Calu3 (cell line): ENCODE results near the gene ARHGEF18. TPM values are rescaled to one million over a fixed set of nuclear protein-coding genes. Genes with fewer than 3 reads are reported as not detected.

Experiments used
- BruUV-seq: library from RNA; stranded (reverse); fragments of 400-500 nt; replicated peaks from 2 replicates; lab custom pipeline; 2021; lab: Mats Ljungman, UMichigan
- CTCF ChIA-PET: fragments of 300-600 bp; sonication (Branson Sonifier 250); formaldehyde crosslinking; loops from one replicate; lab custom pipeline; 2022; ENCODE audit warnings: antibody characterized with exemption; lab: Charles Lee
- DNase-seq: peaks from one replicate; pipeline ENCODE4 v3.0.0; 2022
- H3K27ac Mint-ChIP-seq: one replicate; pipeline ENCODE4 v1.8.0; 2022; ENCODE audit warnings: mixed read lengths; ENCODE audit not compliant: unreplicated experiment
- H3K27me3 Mint-ChIP-seq: one replicate; pipeline ENCODE4 v1.8.0; 2022; ENCODE audit warnings: mixed read lengths; ENCODE audit not compliant: unreplicated experiment
- H3K36me3 Mint-ChIP-seq: one replicate; pipeline ENCODE4 v1.8.0; 2022; ENCODE audit warnings: mild to moderate bottlenecking, moderate library complexity, mixed read lengths; ENCODE audit not compliant: insufficient read depth, unreplicated experiment
- H3K4me1 Mint-ChIP-seq: one replicate; pipeline ENCODE4 v1.8.0; 2022; ENCODE audit warnings: mild to moderate bottlenecking, low read depth, mixed read lengths; ENCODE audit not compliant: unreplicated experiment
- H3K4me3 Mint-ChIP-seq: one replicate; pipeline ENCODE4 v1.8.0; 2022; ENCODE audit warnings: mild to moderate bottlenecking, low read depth, moderate library complexity, mixed read lengths; ENCODE audit not compliant: unreplicated experiment
- H3K9me3 Mint-ChIP-seq: one replicate; pipeline ENCODE4 v1.8.0; 2022; ENCODE audit warnings: low read depth, mixed read lengths; ENCODE audit not compliant: unreplicated experiment
- CTCF ChIP-seq: fragments of 200-600 bp; IDR thresholded peaks from one replicate; pipeline ENCODE4 v1.8.0; 2022; ENCODE audit warnings: antibody characterized with exemption; ENCODE audit not compliant: unreplicated experiment
- intact Hi-C: fragments of 100-400 bp; cut with micrococcal nuclease; formaldehyde crosslinking; loops from one replicate; pipeline ENCODE4 v1.10.0; 2022; ENCODE audit not compliant: unreplicated experiment
- total RNA-seq: library from RNA; stranded (reverse); gene quantifications from 2 replicates; pipeline ENCODE4 v1.2.3, GENCODE V29; 2022

ARHGEF18 gene
- total RNA-seq, 1 experiment from 2014 or later = 31.9 TPM

- intact Hi-C loops = loop anchor here (2.0 to 10.0 kb wide), 2 partner anchors 25 to 439 kb away; no protein-coding TSS in a partner anchor
- no TSS peak for BruUV-seq
- Mint-ChIP-seq H3K9me3 (peaks cover 8% of the 10 kb centered on the region), H3K4me1 (no peaks in the 10 kb centered on the region), H3K4me3 (no peak overlapping the region), H3K27ac (no peak overlapping the region), H3K27me3 (peaks cover 52% of the 10 kb centered on the region), H3K36me3 (no peaks in the 10 kb centered on the region)
- no peak for TF ChIP-seq CTCF
- CTCF ChIA-PET = no interaction called here
- no peak for DNase-seq
These were observed 7.1 kb downstream of the ARHGEF18 start for GRCh38 chr19:7355871-7356270.

DNA sequence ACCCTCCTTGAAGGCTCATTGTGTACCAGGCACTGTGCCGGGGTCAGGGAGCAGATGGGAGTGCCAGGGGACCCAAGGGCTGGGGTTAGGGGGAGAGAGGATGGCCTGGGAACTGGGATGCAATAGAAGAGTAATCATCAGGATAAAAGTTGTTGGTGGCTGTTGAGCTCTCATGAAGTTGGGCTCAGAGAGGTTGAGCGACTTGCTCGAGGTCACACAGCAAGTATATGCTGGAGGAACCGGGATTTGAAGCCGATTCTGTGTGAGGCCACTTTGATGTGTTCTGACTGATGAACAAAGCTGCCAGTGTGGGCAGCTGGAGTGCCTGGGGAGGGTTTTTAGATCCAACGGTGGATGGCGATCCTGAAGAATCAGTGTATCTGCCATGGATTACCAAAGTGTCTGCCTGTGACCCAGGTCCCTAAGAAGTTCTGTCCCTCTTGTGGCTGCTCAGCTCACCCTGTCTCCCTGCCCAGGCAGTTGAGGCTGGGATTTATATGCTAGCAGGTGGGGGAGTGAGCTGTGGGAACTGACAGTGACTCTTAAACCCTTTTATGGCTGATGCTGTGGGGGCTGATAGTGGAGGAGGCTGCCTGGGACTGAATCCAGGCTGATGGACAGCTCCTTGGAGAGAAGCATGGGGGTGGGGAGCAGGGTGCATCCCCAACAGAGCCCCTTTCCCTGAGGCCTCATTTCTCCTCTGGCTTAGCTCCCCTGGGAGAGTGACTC, 8.3 kb downstream of the ARHGEF18 start:
- H3K36me3 Mint-ChIP-seq = no peaks in the 10 kb centered on the region
- H3K27me3 Mint-ChIP-seq = peaks cover 59% of the 10 kb centered on the region
- H3K4me3 Mint-ChIP-seq = no peak overlapping the region
- intact Hi-C loops = loop anchor here (10.0 kb wide), 1 partner anchor 438 kb away; no protein-coding TSS in a partner anchor
- no peak for DNase-seq
- H3K27ac Mint-ChIP-seq = no peak overlapping the region
- BruUV-seq = no TSS peak
- H3K9me3 Mint-ChIP-seq = peaks cover 5% of the 10 kb centered on the region
- no peak for TF ChIP-seq CTCF
- no peaks in the 10 kb centered on the region for H3K4me1 Mint-ChIP-seq
- CTCF ChIA-PET = no interaction called here

DNA sequence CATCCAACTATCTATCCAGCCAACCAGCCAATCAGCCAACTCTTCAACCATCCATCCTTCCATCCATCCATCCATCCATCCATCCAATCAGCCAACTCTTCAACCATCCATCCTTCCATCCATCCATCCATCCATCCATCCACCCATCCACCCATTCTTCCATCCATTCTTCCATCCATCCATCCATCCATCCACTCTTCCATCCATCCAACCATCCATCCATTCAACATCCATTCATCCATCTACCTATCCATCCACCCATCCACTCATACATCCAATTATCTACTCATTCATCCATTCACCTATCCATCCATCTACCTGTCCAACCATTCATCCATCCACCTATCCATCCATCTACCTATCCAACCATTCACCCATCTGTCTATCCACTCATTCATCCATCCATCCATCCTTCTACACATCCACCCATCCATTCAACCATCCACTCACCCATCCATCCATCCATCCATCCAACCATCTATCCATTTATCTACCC, 9.4 kb downstream of the ARHGEF18 start:
- intact Hi-C loops = loop anchor here (10.0 kb wide), 1 partner anchor 437 kb away; no protein-coding TSS in a partner anchor
- H3K4me1 Mint-ChIP-seq = no peaks in the 10 kb centered on the region

DNA sequence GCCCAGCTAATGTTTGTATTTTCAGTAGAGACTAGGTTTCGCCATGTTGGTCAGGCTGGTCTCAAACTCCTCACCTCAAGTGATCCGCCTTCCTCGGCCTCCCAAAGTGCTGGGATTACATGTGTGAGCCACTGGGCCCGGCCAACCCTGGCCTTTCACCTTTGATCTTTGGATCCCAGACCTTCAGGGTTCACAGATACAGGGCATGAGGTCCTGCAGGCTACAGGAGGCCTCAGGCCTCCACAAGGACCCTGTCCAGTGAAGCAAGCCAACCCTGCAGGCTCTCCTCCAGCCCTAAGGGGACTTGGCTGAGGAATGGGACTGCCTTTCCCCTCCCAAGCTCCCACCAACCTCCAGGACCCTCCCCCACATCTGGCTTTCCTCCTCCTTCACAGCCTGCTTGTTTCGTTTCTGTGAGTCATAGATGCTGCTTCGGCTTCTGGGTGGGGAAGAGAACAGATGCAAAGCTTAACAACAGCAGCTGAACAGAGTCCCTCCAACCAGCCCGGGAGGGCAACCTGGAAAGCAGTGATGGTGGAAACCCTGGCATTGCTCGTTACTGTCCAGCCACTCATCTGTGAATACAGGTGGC, 11.8 kb downstream of the ARHGEF18 start:
- Mint-ChIP-seq H3K27me3 (peaks cover 72% of the 10 kb centered on the region), H3K4me3 (no peak overlapping the region), H3K9me3 (peaks cover 15% of the 10 kb centered on the region), H3K36me3 (no peaks in the 10 kb centered on the region), H3K27ac (no peak overlapping the region), H3K4me1 (no peaks in the 10 kb centered on the region)
- DNase-seq = no peak
- no TSS peak for BruUV-seq
- TF ChIP-seq CTCF = no peak
- intact Hi-C loops = no loop called here
- CTCF ChIA-PET = interaction anchor here (0.7 kb wide), 1 partner anchor 292 kb away, joined by 3 read pairs; no protein-coding TSS in a partner anchor

More for the DNA sequence above, 9.4 kb downstream of the ARHGEF18 start:
- CTCF ChIA-PET = no interaction called here
- Mint-ChIP-seq H3K9me3 (peaks cover 6% of the 10 kb centered on the region), H3K27ac (no peak overlapping the region), H3K4me3 (no peak overlapping the region), H3K27me3 (peaks cover 70% of the 10 kb centered on the region), H3K36me3 (no peaks in the 10 kb centered on the region)
- TF ChIP-seq CTCF = no peak
- BruUV-seq = no TSS peak
- DNase-seq = no peak
